ENCODE measurements around the gene RALGDS.

RALGDS gene

DNA sequence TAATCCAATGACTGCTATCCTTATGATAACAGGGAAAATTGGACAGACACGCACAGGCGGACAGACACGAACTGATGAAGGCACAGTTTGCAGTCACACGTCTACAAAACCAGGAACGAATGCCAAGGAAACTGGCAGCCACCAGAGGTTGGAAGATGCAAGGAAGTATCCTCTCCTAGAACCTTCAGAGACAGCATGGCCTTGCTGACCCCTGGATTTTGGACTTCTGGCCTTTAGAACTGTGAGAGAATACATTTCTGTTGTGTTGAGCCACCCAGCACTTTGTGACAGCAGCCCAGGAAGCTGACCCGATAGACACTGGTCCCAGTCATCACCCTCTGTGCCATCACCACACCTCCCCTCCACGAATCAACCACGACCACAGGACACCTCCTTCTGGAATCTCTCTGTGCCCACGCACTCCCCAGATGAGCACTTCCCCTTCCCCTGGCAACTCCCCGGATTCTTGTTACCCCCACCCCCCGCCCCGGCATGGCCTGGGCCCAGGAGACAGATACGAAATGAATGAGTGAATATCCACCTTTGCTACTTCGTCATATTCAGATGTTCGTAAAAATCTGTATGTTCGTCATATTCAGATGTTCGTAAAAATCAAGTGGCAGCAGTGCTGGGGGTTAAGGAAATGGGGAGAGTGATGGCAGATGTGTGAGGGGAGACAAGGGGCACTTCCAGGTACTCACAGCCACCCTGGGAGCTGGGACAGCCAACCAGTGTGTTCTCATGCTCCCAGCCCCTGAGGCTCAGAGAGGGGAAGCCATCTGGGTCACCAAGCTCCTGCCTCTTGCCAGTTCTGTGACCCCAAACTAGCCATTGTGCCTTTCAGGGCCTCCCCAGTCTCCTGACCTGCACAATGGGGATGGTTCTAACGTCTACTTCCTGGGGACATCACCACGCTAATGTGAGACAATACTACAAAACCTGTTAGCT lies 24.1 kb upstream of the RALGDS start:
- TF ChIP-seq, protein P1, sequence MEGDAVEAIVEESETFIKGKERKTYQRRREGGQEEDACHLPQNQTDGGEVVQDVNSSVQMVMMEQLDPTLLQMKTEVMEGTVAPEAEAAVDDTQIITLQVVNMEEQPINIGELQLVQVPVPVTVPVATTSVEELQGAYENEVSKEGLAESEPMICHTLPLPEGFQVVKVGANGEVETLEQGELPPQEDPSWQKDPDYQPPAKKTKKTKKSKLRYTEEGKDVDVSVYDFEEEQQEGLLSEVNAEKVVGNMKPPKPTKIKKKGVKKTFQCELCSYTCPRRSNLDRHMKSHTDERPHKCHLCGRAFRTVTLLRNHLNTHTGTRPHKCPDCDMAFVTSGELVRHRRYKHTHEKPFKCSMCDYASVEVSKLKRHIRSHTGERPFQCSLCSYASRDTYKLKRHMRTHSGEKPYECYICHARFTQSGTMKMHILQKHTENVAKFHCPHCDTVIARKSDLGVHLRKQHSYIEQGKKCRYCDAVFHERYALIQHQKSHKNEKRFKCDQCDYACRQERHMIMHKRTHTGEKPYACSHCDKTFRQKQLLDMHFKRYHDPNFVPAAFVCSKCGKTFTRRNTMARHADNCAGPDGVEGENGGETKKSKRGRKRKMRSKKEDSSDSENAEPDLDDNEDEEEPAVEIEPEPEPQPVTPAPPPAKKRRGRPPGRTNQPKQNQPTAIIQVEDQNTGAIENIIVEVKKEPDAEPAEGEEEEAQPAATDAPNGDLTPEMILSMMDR (IDR thresholded peaks at IDR 0.05; ENCODE audit: low read depth, low read length, missing control alignments): no peak
- no peaks in the 10 kb centered on the region for H3K36me3 ChIP-seq (replicated peaks)
- H3K4me3 ChIP-seq (ENCODE audit: low read depth, low read length): no peak overlapping the region
- H3K27ac ChIP-seq: no peak overlapping the region
- no peaks in the 10 kb centered on the region for H3K27me3 ChIP-seq (replicated peaks)
- in situ Hi-C loops (cut with HindIII; ENCODE audit: low pct_ligation_motif_present, low sequenced_read_pairs): loop anchor here (25.0 kb wide), 1 partner anchor 108 kb away; the partner anchor contains the start of gene GTF3C5
- no peak for DNase-seq

DNA sequence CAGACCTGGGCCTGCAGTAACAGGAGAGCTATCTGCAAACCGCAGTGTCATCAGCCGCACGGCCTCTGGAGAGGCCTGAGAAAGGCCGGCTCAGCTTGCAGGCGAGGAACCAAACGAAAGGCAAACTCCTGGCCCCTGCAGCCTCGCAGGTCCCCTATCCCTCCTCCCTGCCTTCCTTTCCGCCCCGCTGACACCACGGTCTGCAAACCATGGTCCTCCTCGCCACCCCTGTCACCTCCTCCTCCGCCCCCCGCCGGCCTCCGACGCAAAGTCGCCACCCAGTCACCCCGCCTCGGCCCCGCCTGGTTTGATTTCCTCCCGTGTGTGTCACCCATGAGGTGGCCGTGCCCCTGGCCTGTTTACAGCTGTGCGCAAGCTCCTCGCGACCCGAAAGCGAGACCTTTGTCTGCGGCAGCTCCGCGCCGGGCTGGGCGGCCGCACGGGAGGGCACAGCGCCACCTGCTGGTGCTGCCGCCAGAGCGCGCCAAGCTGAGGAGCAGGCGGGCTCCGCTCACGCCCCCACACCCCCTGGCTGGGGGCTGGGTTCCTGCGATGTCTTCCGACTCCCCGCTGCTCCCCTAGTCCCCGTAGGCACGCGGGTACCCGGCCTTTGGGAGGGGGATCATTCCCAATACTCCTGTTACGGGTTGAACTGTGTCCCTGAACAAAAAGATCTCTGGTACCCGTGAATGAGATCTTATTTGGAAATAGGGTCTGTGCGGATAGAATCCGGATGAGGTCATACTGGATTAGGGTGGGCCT lies 23.3 kb upstream of the RALGDS start:
- in situ Hi-C loops (cut with HindIII; ENCODE audit: low pct_ligation_motif_present, low sequenced_read_pairs): loop anchor here (25.0 kb wide), 1 partner anchor 107 kb away; the partner anchor contains the start of gene GTF3C5
- Histone ChIP-seq H3K27me3 (replicated peaks) (no peaks in the 10 kb centered on the region), H3K4me3 (ENCODE audit: low read depth, low read length) (peak overlapping the region; percentile 48), H3K27ac (no peak overlapping the region), H3K36me3 (replicated peaks) (no peaks in the 10 kb centered on the region)
- TF ChIP-seq, protein P1 (IDR thresholded peaks at IDR 0.05; ENCODE audit: low read depth, low read length, missing control alignments): peak; percentile 77
- DNase-seq: peak; percentile 27

DNA sequence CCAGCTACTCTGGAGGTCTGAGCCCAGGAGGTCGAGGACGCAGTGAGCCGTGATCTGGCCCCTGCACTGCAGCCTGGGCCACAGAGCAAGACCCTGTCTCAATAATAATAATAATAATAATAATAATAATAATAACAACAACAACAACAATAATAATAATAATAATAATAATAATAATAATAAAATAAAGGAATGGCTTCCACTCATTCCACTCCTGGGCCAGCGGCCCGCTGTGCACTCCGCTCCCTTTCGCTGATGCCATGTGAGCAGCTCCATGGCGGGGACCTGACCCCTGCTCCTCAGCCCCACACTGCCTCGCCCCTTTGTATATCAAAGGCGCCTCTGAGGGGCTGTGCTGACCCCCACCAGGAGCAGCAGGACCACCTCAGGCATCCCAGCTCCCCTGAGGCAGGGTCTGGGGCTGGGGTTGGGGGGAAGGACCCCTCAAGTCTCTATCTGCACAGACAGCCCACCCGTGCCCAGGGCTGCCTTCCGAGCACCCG lies 22.6 kb upstream of the RALGDS start:
- DNase-seq: no peak
- Histone ChIP-seq H3K27ac (no peak overlapping the region), H3K4me3 (ENCODE audit: low read depth, low read length) (no peak overlapping the region), H3K36me3 (replicated peaks) (no peaks in the 10 kb centered on the region), H3K27me3 (replicated peaks) (no peaks in the 10 kb centered on the region)
- in situ Hi-C loops (cut with HindIII; ENCODE audit: low pct_ligation_motif_present, low sequenced_read_pairs): loop anchor here (25.0 kb wide), 1 partner anchor 106 kb away; the partner anchor contains the start of gene GTF3C5
- TF ChIP-seq, protein P1 (IDR thresholded peaks at IDR 0.05; ENCODE audit: low read depth, low read length, missing control alignments): no peak

DNA sequence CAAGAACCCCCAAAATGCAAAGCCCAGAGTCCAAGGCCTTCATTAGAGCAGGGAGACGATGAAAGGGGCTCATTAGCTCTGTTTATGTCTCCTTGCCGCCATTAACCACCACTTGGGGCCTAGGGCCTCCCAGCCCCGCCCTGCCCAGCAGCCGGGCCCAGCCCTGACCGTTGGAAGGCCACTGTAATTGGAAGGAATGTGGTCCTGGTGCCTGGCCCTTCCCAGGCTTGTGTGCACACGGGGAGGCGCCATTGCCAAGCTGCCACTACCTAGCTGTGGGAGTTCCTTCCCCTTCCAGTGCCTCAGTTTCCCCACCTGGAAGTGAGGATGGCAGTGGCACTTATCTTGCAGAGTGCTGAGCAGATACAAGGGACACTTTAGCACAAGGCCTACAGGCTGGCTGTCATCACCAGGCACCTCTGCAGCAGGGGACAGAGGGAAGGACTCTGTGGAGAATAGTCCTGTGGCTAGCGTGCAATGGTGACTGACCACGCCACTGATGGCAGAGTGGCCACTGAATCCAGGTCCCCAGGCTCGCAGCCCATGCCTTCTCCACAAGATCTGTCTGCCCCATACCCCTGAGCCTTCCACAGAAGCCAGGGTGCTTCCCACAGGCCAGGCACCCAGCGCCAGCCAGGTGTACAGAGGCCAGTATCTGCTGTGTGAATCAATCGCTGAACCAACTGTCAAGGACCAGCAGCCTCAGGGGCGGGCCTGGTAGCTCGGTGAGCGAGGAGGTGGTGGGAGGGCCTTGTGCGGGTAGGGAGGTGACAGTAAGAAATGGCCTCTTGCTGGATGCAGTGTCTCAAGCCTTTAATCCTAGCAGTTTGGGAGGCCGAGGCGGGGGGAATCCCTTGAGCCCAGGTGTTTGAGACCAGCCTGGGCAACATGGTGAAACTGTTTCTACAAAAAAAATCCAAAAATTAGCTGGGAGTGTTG lies 21.9 kb upstream of the RALGDS start:
- in situ Hi-C loops (cut with HindIII; ENCODE audit: low pct_ligation_motif_present, low sequenced_read_pairs): loop anchor here (25.0 kb wide), 1 partner anchor 106 kb away; the partner anchor contains the start of gene GTF3C5
- Histone ChIP-seq H3K4me3 (ENCODE audit: low read depth, low read length) (no peak overlapping the region), H3K36me3 (replicated peaks) (no peaks in the 10 kb centered on the region), H3K27me3 (replicated peaks) (no peaks in the 10 kb centered on the region), H3K27ac (no peak overlapping the region)
- TF ChIP-seq, protein P1 (IDR thresholded peaks at IDR 0.05; ENCODE audit: low read depth, low read length, missing control alignments): no peak
- DNase-seq: no peak
